Testis (tissue), 3 donors: ENCODE results near the gene MTX3. TPM values are rescaled to one million over a fixed set of nuclear protein-coding genes. Genes with fewer than 3 reads are reported as not detected.

Experiments used
- DNase-seq: peaks from one replicate; pipeline ENCODE4 v3.0.0-alpha.2; 2019
- H3K27ac ChIP-seq, 2 donors: fragments of 200-600 bp; sonication (generic); one replicate each; pipeline ENCODE4 v1.5.1; 2019
- H3K27me3 ChIP-seq: fragments of 200-600 bp; sonication (generic); one replicate; pipeline ENCODE4 v1.5.1; 2019
- H3K36me3 ChIP-seq: fragments of 200-600 bp; sonication (generic); one replicate; pipeline ENCODE4 v1.5.1; 2017; ENCODE audit warnings: low read depth; ENCODE audit errors: missing control alignments
- H3K4me1 ChIP-seq: fragments of 200-600 bp; sonication (generic); one replicate; pipeline ENCODE4 v1.5.1; 2019
- H3K4me3 ChIP-seq, 2 donors: fragments of 200-600 bp; sonication (generic); one replicate each; pipeline ENCODE4 v1.5.1; 2017 to 2019
- H3K9me3 ChIP-seq: fragments of 200-600 bp; sonication (generic); one replicate; pipeline ENCODE4 v1.5.1; 2017
- POLR2A ChIP-seq: fragments of 450-650 bp; IDR thresholded peaks from one replicate; pipeline ENCODE4 v1.6.1; 2017; ENCODE audit warnings: antibody characterized with exemption, mild to moderate bottlenecking, moderate library complexity
- WGBS, 2 donors: methylation state at CpG; one replicate each; pipeline ENCODE4 v1.1.5; 2018; 5-methylcytosine and 5-hydroxymethylcytosine counted together
- intact Hi-C: fragments of 100-400 bp; cut with DNase I; formaldehyde crosslinking; loops from one replicate; pipeline ENCODE4 v1.15.1; 2023; ENCODE audit warnings: low total_unique reads
- polyA plus RNA-seq: library from polyadenylated mRNA; stranded (reverse); fragments of 350-450 nt; fragmentation: Illumina TruSeq; extraction: RNeasy Lipid Tissue Mini Kit (QIAGEN cat#74804); gene quantifications from one replicate; pipeline ENCODE4 v1.2.3, GENCODE V29; 2014; ENCODE audit warnings: low read depth, low replicate concordance; ENCODE audit not compliant: insufficient read depth
- total RNA-seq, 2 donors: library from RNA; depleted of rRNA; stranded (reverse); fragments of >200 nt; gene quantifications; one replicate each; pipeline ENCODE4 v1.2.3, GENCODE V29; 2016
- TF ChIP-seq, protein P1 (sequence below), 3 experiments: fragments of 450-650 bp in 2 of 3; fragments of 200-600 bp in 1 of 3; sonication (generic) in 1 of 3; IDR thresholded peaks; one replicate each; pipeline ENCODE4 v1.5.1; 2016 to 2019; ENCODE audit warnings: antibody characterized with exemption in 3 of 3, mild to moderate bottlenecking in 2 of 3, moderate library complexity in 1 of 3

MTX3 gene
- total and polyA plus RNA-seq, 3 donors from 2014 or later = 8.7 to 19.4 (median 17.5) TPM

DNA sequence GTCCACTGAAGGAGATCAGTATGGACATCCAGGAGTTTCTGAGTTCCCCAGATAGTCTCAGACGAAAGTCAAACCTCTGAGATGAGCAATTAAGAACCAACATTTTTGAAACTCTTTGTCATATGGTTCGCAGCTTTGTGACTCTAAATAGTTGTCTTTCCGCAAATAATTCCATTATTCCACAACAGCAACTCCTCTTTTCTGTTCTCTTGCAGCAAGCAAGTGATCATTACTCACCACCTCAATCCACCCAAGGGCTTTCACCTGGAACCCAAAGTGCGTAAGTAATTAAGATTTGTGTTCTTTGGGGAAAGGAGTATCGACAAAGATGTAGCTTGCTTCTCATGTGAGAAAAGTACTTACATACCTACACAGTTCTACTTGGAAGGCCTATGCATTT is 15.6 kb downstream of the MTX3 start:
- H3K27me3 ChIP-seq = no peaks in the 10 kb centered on the region
- WGBS, 2 donors = 95 to 97% methylated on average over 5 of the region's 5 CpGs
- H3K36me3 ChIP-seq = no peaks in the 10 kb centered on the region
- no peak for DNase-seq
- H3K27ac ChIP-seq = no peak overlapping the region
- H3K9me3 ChIP-seq = no peaks in the 10 kb centered on the region
- intact Hi-C loops = no loop called here
- TF ChIP-seq, protein P1, sequence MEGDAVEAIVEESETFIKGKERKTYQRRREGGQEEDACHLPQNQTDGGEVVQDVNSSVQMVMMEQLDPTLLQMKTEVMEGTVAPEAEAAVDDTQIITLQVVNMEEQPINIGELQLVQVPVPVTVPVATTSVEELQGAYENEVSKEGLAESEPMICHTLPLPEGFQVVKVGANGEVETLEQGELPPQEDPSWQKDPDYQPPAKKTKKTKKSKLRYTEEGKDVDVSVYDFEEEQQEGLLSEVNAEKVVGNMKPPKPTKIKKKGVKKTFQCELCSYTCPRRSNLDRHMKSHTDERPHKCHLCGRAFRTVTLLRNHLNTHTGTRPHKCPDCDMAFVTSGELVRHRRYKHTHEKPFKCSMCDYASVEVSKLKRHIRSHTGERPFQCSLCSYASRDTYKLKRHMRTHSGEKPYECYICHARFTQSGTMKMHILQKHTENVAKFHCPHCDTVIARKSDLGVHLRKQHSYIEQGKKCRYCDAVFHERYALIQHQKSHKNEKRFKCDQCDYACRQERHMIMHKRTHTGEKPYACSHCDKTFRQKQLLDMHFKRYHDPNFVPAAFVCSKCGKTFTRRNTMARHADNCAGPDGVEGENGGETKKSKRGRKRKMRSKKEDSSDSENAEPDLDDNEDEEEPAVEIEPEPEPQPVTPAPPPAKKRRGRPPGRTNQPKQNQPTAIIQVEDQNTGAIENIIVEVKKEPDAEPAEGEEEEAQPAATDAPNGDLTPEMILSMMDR (IDR thresholded peaks at IDR 0.05) = no peak
- TF ChIP-seq POLR2A = no peak
- H3K4me1 ChIP-seq = no peaks in the 10 kb centered on the region
- H3K4me3 ChIP-seq = no peak overlapping the region

DNA sequence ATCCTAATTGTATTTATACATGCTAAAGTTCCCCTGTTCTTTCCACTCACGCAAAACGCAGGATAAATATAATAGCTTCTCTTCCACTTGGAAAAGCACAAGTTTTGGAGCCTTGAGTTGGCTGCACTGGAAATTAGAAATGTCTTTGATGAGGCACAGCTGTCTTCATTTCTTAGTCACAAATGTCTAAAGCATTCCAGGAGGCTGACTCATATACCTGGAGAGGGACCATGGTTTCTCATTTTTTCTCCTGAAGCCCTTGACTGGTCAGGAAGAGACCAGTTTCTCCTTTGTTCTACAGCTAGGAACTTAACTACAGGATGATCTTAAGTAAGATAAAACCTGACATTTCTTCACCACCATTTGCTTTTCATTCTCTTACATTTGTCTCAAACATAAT is 16.2 kb downstream of the MTX3 start:
- WGBS, 2 donors = 55 to 83% methylated on average over 2 of the region's 2 CpGs
- intact Hi-C loops = no loop called here
- no peaks in the 10 kb centered on the region for H3K4me1 ChIP-seq
- no peak overlapping the region for H3K27ac ChIP-seq
- DNase-seq = no peak
- H3K9me3 ChIP-seq = no peaks in the 10 kb centered on the region
- TF ChIP-seq, protein P1 (IDR thresholded peaks at IDR 0.05) = no peak
- no peak for TF ChIP-seq POLR2A
- H3K4me3 ChIP-seq = no peak overlapping the region
- no peaks in the 10 kb centered on the region for H3K36me3 ChIP-seq
- H3K27me3 ChIP-seq = no peaks in the 10 kb centered on the region

DNA sequence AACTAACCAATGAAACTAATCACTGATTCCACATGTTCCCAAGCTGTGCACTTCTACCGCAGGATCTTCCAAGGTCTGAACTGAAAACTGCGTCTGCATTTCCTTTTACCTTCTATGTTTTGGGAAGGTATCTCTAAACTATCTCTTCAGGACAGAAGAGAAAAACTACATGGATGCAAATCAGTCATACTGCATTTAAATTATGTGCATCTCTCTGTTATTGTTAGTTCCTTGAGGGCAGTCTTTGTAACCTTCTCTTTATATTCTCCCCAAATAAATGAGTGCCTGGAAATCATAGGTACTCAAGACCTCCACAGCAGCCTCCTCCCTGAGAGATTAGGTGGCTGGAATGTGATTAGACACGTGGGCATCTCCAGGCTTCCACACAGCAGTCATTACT is 17.1 kb downstream of the MTX3 start:
- H3K4me1 ChIP-seq = no peaks in the 10 kb centered on the region
- 50 to 68% methylated on average over 3 of the region's 3 CpGs for WGBS, 2 donors
- no peak for DNase-seq

DNA sequence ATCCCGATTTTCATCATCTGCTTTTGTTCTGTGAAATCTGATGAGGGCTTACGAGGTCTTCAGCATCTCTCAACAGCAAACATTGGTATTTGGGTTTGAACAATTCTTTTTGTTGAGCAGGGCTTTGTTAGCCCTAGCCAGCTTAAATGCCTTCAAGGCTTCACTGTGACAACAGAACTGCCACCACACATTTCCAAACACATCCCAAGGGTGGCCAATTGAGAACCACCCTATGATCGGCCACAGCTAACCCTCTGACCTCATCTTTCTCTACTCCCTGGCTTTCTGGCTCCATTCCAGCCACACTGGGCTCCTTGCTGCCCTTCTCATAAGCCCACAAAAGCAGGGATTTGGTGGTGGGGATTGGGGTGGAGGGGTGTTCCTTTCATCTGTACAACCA is 17.6 kb downstream of the MTX3 start:
- Histone ChIP-seq H3K36me3 (no peaks in the 10 kb centered on the region), H3K9me3 (no peaks in the 10 kb centered on the region), H3K4me1 (no peaks in the 10 kb centered on the region), H3K27ac (no peak overlapping the region), H3K4me3 (no peak overlapping the region), H3K27me3 (no peaks in the 10 kb centered on the region)
- intact Hi-C loops = no loop called here
- TF ChIP-seq, protein P1 (IDR thresholded peaks at IDR 0.05) = no peak
- TF ChIP-seq POLR2A = no peak
- 66 to 72% methylated on average over 3 of the region's 3 CpGs for WGBS, 2 donors
- no peak for DNase-seq

More for the DNA sequence above, 17.1 kb downstream of the MTX3 start:
- no peak overlapping the region for H3K27ac ChIP-seq
- H3K27me3 ChIP-seq = no peaks in the 10 kb centered on the region
- no peaks in the 10 kb centered on the region for H3K9me3 ChIP-seq
- no peaks in the 10 kb centered on the region for H3K36me3 ChIP-seq
- no peak for TF ChIP-seq POLR2A
- TF ChIP-seq, protein P1 (IDR thresholded peaks at IDR 0.05) = no peak
- intact Hi-C loops = no loop called here
- H3K4me3 ChIP-seq = no peak overlapping the region

DNA sequence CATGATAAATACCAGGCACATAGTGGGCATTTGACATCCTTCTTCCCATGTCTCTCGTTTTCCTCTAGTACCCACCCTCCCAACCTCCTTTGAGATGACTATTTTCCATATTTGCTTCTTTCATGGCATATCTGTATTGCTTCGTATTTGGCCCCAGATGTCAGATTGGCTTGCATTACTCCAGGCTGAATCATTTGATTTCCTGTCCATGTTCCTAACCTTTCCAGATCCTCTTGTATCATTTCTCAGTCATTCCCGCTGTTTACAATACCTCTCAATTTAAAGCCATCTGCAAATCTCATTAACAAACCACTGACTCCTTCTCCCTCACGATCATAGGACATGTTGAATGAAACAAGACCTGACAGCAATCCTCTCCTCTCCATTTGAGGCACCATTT is 19.9 kb downstream of the MTX3 start:
- 78 to 85% methylated on average over 4 of the region's 4 CpGs for WGBS, 2 donors
- intact Hi-C loops = no loop called here
- H3K27me3 ChIP-seq = no peaks in the 10 kb centered on the region
- H3K27ac ChIP-seq = no peak overlapping the region
- no peaks in the 10 kb centered on the region for H3K9me3 ChIP-seq
- H3K36me3 ChIP-seq = no peaks in the 10 kb centered on the region
- TF ChIP-seq, protein P1 (IDR thresholded peaks at IDR 0.05) = no peak
- no peak for TF ChIP-seq POLR2A
- no peak overlapping the region for H3K4me3 ChIP-seq
- H3K4me1 ChIP-seq = no peaks in the 10 kb centered on the region
- DNase-seq = no peak
